ENCODE data around the gene TLCD1.

TLCD1 gene

GRCh38 chr17:28700278-28700677, 25.8 kb downstream of the TLCD1 start:
- no peak for DNase-seq (ENCODE audit: low spot score in 2 of 2)
- no peak overlapping the region for H3K4me3 Mint-ChIP-seq
- no peaks in the 10 kb centered on the region for H3K9me3 Mint-ChIP-seq
- H3K27me3 Mint-ChIP-seq, result no peaks in the 10 kb centered on the region
- peaks cover 54% of the 10 kb centered on the region for H3K36me3 Mint-ChIP-seq (ENCODE audit: insufficient read depth)
- ATAC-seq (replicated peaks; ENCODE audit: extremely low read depth, poor library complexity, severe bottlenecking), result no peak
- no peaks in the 10 kb centered on the region for H3K4me1 Mint-ChIP-seq
- H3K27ac Mint-ChIP-seq (ENCODE audit: low read depth), result no peak overlapping the region

- no peaks in the 10 kb centered on the region for H3K9me3 Mint-ChIP-seq
- DNase-seq (ENCODE audit: low spot score in 2 of 2), result no peak
- no peaks in the 10 kb centered on the region for H3K27me3 Mint-ChIP-seq
- H3K27ac Mint-ChIP-seq (ENCODE audit: low read depth), result no peak overlapping the region
- ATAC-seq (replicated peaks; ENCODE audit: extremely low read depth, poor library complexity, severe bottlenecking), result no peak
- H3K4me1 Mint-ChIP-seq, result no peaks in the 10 kb centered on the region
- H3K4me3 Mint-ChIP-seq, result no peak overlapping the region
- H3K36me3 Mint-ChIP-seq (ENCODE audit: insufficient read depth), result peaks cover 67% of the 10 kb centered on the region
These were observed 27.6 kb downstream of the TLCD1 start for GRCh38 chr17:28698253-28698941.

- Mint-ChIP-seq H3K4me1 (no peaks in the 10 kb centered on the region), H3K4me3 (no peak overlapping the region), H3K9me3 (no peaks in the 10 kb centered on the region), H3K36me3 (ENCODE audit: insufficient read depth) (peaks cover 73% of the 10 kb centered on the region), H3K27ac (ENCODE audit: low read depth) (peak overlapping the region; percentile 51), H3K27me3 (no peaks in the 10 kb centered on the region)
- no peak for DNase-seq (ENCODE audit: low spot score in 2 of 2)
- no peak for ATAC-seq (replicated peaks; ENCODE audit: extremely low read depth, poor library complexity, severe bottlenecking)
These were observed 32.2 kb downstream of the TLCD1 start for GRCh38 chr17:28693869-28694268.

DNA sequence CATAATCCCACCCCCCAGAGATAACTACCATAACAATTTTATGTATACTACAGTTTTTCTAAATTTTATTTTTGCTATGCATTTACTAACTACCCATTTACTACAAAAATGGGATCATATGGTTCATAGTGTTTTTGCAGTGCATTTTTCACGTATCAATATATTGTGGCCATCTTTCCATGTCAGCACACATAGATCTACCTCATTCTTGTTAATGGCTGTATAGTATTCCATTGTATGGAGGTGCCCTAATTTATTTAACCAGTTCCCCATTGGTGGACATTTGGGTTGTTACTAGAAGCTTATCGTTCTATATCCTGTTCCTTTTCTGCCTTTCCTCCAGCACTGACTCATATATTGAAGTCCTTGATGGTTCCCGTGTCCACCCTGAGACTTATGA, 37.0 kb downstream of the TLCD1 start:
- H3K9me3 Mint-ChIP-seq, result no peaks in the 10 kb centered on the region
- DNase-seq (ENCODE audit: low spot score in 2 of 2) (no peak), ATAC-seq (replicated peaks; ENCODE audit: extremely low read depth, poor library complexity, severe bottlenecking) (no peak)
- no peaks in the 10 kb centered on the region for H3K27me3 Mint-ChIP-seq
- no peak overlapping the region for H3K27ac Mint-ChIP-seq (ENCODE audit: low read depth)
- no peak overlapping the region for H3K4me3 Mint-ChIP-seq
- H3K4me1 Mint-ChIP-seq, result no peaks in the 10 kb centered on the region
- peaks cover 80% of the 10 kb centered on the region for H3K36me3 Mint-ChIP-seq (ENCODE audit: insufficient read depth)

DNA sequence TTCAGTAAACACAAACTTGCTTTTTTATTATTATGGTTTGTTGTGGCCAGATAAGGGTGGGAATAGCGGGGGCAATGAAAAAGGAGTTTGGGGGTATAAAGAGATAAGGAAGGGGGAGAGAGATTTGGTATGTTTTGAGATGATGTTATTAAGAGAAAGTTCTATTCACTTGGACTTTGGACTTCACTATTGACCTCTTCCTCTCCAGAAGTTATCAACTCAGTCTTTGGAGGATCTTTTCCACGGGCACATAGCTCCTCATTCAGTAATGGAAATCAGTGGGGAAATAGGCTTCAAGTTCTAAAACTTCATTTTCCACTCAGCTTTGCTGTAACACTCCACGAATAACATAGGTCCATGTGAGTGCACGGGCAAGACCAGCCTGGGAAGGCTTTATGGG, 37.6 kb downstream of the TLCD1 start:
- no peaks in the 10 kb centered on the region for H3K27me3 Mint-ChIP-seq

DNA sequence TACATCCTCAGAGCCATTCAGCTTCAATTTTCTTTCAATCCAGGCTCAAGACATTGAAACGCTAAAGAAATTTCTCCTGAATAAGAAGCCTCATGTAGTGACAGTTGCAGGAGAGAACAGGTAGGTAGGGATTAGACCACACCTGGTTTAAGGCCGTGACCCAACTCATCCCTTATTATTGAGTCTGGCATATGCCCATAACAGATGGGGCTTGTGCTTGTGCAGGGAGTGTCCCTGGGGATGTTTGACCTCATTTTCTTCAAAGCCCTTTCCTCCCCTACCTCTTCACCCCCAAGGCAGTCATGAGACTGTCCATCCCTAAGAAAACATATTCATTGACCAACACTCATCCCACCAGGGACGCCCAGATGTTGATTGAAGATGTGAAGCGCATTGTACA, 39.7 kb downstream of the TLCD1 start:
- no peaks in the 10 kb centered on the region for H3K9me3 Mint-ChIP-seq
- no peaks in the 10 kb centered on the region for H3K27me3 Mint-ChIP-seq
- DNase-seq (ENCODE audit: low spot score in 2 of 2), result no peak

More for the DNA sequence above, 37.6 kb downstream of the TLCD1 start:
- H3K36me3 Mint-ChIP-seq (ENCODE audit: insufficient read depth), result peaks cover 79% of the 10 kb centered on the region
- H3K9me3 Mint-ChIP-seq, result no peaks in the 10 kb centered on the region
- no peak for DNase-seq (ENCODE audit: low spot score in 2 of 2)
- no peak overlapping the region for H3K4me3 Mint-ChIP-seq
- no peaks in the 10 kb centered on the region for H3K4me1 Mint-ChIP-seq
- ATAC-seq (replicated peaks; ENCODE audit: extremely low read depth, poor library complexity, severe bottlenecking), result no peak
- no peak overlapping the region for H3K27ac Mint-ChIP-seq (ENCODE audit: low read depth)

GRCh38 chr17:28685366-28685765, 40.7 kb downstream of the TLCD1 start:
- Mint-ChIP-seq H3K27me3 (no peaks in the 10 kb centered on the region), H3K36me3 (ENCODE audit: insufficient read depth) (peaks cover 88% of the 10 kb centered on the region), H3K4me3 (no peak overlapping the region), H3K9me3 (no peaks in the 10 kb centered on the region), H3K27ac (ENCODE audit: low read depth) (no peak overlapping the region), H3K4me1 (no peaks in the 10 kb centered on the region)
- DNase-seq (ENCODE audit: low spot score in 2 of 2) (no peak), ATAC-seq (replicated peaks; ENCODE audit: extremely low read depth, poor library complexity, severe bottlenecking) (no peak)

More for the DNA sequence above, 39.7 kb downstream of the TLCD1 start:
- Mint-ChIP-seq H3K36me3 (ENCODE audit: insufficient read depth) (peaks cover 86% of the 10 kb centered on the region), H3K27ac (ENCODE audit: low read depth) (no peak overlapping the region), H3K4me1 (no peaks in the 10 kb centered on the region), H3K4me3 (no peak overlapping the region)
- no peak for ATAC-seq (replicated peaks; ENCODE audit: extremely low read depth, poor library complexity, severe bottlenecking)

DNA sequence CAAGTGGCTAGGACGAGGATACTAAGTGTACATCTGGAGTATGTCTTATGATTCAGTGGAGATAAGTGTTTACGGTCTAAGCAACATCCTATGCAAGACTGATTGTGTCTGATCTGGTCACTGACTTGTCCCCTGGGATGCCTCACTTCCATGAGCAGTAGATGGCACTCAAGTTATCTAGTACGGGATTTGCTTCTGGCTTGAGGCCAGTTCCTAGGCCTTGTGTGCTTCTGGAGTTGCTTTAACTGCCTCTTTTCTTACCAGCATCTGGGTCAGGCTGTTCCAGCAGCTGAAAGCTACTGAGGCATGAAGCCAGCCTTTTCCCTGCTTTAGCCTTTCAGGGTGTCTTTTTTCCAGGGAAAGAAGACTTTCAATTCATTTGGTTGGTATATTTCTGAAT, 41.1 kb downstream of the TLCD1 start:
- H3K4me3 Mint-ChIP-seq, result no peak overlapping the region
- peaks cover 85% of the 10 kb centered on the region for H3K36me3 Mint-ChIP-seq (ENCODE audit: insufficient read depth)
- ATAC-seq (replicated peaks; ENCODE audit: extremely low read depth, poor library complexity, severe bottlenecking) (no peak), DNase-seq (ENCODE audit: low spot score in 2 of 2) (no peak)
- no peaks in the 10 kb centered on the region for H3K9me3 Mint-ChIP-seq
- H3K4me1 Mint-ChIP-seq, result no peaks in the 10 kb centered on the region
- no peaks in the 10 kb centered on the region for H3K27me3 Mint-ChIP-seq
- no peak overlapping the region for H3K27ac Mint-ChIP-seq (ENCODE audit: low read depth)

GRCh38 chr17:28682655-28683054, 43.4 kb downstream of the TLCD1 start:
- H3K27ac Mint-ChIP-seq (ENCODE audit: low read depth), result no peak overlapping the region
- H3K4me3 Mint-ChIP-seq, result no peak overlapping the region
- no peaks in the 10 kb centered on the region for H3K4me1 Mint-ChIP-seq
- peaks cover 82% of the 10 kb centered on the region for H3K36me3 Mint-ChIP-seq (ENCODE audit: insufficient read depth)
- ATAC-seq (replicated peaks; ENCODE audit: extremely low read depth, poor library complexity, severe bottlenecking) (no peak), DNase-seq (ENCODE audit: low spot score in 2 of 2) (no peak)
- no peaks in the 10 kb centered on the region for H3K27me3 Mint-ChIP-seq
- no peaks in the 10 kb centered on the region for H3K9me3 Mint-ChIP-seq

- H3K27me3 Mint-ChIP-seq, result no peaks in the 10 kb centered on the region
- H3K27ac Mint-ChIP-seq (ENCODE audit: low read depth), result no peak overlapping the region
- H3K4me1 Mint-ChIP-seq, result no peaks in the 10 kb centered on the region
- DNase-seq (ENCODE audit: low spot score in 2 of 2) (no peak), ATAC-seq (replicated peaks; ENCODE audit: extremely low read depth, poor library complexity, severe bottlenecking) (no peak)
- no peaks in the 10 kb centered on the region for H3K9me3 Mint-ChIP-seq
- no peak overlapping the region for H3K4me3 Mint-ChIP-seq
- peaks cover 79% of the 10 kb centered on the region for H3K36me3 Mint-ChIP-seq (ENCODE audit: insufficient read depth)
These were observed 50.1 kb downstream of the TLCD1 start for GRCh38 chr17:28675980-28676379.

DNA sequence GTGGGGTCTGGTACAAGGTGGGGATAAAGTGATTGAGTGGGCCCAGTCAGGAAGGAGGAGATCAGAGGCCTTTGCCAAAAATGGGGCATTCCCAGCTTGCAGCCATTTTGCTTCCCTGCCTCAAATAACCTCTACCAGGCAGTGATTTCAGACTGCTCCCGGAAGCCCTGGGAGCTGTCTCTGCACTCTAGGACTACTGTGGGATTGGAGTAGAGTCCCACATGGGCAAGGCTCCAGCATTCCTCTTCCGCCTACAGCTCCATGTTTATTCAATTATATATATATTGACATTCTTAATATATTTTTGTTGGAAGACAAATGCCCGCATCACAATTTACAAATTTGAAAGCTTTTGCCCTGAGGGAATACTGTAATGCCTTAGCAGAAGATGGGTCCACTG, 50.5 kb downstream of the TLCD1 start:
- Mint-ChIP-seq H3K36me3 (ENCODE audit: insufficient read depth) (peaks cover 77% of the 10 kb centered on the region), H3K4me3 (no peak overlapping the region), H3K4me1 (no peaks in the 10 kb centered on the region), H3K9me3 (no peaks in the 10 kb centered on the region), H3K27me3 (no peaks in the 10 kb centered on the region), H3K27ac (ENCODE audit: low read depth) (no peak overlapping the region)
- ATAC-seq (replicated peaks; ENCODE audit: extremely low read depth, poor library complexity, severe bottlenecking) (no peak), DNase-seq (ENCODE audit: low spot score in 2 of 2) (no peak)
